HG03159 (cell line): ENCODE data around the gene NAALADL2.

Source experiments
- ATAC-seq: cut with Tn5 transposase; IDR thresholded peaks from one replicate; pipeline ENCODE4 v1.9.1; 2021; ENCODE audit warnings: mild to moderate bottlenecking, moderate library complexity; ENCODE audit not compliant: unreplicated experiment

The NAALADL2 gene

DNA sequence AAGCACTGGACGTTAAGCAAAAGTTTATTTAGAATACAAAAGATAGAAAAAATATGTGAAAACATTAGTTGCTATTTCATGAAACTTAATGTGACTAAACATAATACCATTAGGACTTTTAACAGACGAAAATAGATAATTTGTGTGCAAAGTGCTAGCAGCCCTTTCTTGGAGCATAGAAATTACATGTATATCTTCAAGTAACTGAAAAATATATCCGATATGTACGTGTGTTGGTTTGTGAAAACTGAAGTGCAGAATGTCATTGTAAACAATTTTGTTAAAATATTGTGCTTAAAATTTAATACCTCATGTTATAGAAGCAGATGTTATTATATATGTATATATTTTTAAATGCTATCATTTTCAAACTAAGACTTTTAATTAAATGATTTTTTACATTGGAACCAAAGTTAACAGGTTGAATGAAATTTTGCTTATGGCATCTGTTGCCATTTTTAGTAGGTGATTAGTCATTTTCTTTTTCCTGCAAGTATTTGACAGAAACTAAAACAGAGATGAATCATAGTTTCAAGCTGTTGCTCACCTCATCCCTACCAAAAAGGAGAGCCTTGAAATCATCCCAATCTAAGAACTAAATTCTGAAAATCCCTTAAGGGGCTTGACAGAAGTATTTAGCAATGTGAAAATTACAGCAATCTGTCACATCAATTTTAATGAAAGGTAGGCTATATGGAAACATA, 334.8 kb downstream of the NAALADL2 start:
- peak; percentile 72 for ATAC-seq

DNA sequence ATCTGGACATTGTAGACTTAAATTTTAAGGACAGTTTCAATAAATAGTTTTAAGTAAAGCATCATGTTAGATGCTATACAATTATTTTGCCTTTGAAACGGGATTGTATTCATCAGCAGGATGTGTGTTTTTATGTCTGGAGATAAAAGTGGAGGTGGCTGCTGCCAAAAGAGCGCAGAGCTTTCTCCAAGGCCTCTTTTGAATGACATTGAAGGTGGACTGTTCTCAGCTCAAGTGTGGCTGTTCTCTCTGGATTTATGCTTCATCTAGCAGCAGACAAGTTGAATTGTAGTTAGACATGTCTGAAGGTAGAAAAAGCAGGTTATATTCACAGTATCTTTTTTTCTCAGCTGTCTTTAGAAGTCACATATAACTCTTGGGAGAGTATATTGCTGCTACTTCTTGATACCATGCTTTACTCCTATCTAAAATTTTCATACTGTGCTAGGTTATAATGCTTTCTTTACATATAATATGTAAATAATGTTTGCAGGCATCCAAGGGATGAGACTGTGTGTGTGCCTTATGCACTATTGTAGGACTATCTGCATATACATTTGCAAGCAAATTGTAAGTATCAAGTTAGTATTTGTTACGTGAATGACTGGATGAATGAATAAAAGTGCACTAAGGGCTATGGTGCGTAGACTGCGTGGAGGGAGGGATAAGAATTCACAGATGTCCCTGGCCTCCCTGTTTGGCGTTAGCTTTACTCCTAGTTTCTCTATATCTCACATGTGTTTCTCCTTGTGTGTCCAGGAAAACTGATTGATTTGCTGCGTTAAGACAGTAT, 340.1 kb downstream of the NAALADL2 start:
- no peak for ATAC-seq

DNA sequence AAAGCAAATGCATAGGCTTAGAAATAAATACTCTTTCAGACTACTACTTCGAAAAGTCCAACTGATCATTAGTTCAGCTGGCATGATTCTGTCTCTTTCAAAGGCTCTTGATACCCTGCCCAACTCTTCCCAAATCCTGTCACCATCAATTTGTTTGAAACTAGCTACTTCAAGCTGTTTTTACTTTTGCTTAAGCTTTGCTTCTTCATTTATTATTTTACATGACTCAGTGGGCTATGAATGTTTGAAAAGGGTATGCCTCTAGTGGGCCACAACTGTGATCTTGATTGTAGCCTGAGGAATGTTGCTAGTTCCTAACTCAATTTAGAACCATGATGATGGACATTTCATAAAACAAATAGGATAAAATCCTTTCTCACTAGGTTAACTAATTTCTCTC, 340.8 kb downstream of the NAALADL2 start:
- no peak for ATAC-seq

DNA sequence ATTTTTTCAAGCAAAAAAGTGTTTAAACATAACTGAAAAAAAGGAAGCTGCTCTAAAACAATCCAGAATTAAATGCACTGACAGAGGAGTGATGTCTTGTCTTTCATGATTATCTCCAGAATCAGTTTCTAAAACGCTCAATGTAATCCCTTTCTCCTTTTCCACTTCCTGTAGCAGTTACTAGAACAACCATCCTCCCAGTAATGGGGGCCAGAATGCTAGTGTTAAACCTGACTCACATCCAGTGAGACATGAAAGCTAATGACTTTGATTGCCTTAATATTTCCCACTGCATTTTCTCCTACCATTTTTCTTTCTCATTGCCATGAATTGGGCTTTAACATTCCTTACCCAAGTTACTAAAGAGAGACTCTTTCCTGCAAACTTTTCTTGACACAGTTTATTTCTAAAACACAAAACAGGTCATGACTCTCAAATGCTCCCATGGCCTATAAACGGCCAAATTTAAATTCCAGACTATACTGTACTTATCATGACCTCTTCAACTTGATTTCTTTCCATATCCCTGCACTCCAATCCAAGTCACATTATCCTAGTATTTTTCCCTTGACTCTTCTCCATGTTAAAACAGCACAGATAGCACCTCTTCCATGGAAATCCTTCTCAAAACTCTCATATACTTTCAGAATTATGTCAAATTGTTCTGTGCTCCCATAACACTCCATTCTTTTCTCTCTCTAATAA, 341.4 kb downstream of the NAALADL2 start:
- no peak for ATAC-seq

DNA sequence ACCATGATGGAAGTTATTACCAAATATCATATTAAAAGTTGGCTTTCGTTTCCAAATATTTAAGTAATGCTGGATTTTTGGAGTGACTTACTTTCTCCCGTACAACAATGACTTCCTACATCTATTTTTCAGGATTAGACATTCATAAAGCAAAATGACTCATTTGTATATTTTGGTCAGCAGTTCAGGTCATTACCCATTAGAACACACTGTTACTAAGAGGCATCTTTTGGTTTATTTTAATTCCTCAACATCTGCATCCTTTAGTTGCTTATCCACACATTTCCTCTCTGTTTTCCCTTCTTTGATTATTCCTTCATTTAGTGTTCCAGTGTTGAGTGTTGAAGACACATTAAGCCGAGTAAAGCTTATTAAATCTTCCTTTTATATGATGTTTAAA, 348.2 kb downstream of the NAALADL2 start:
- ATAC-seq, result no peak

DNA sequence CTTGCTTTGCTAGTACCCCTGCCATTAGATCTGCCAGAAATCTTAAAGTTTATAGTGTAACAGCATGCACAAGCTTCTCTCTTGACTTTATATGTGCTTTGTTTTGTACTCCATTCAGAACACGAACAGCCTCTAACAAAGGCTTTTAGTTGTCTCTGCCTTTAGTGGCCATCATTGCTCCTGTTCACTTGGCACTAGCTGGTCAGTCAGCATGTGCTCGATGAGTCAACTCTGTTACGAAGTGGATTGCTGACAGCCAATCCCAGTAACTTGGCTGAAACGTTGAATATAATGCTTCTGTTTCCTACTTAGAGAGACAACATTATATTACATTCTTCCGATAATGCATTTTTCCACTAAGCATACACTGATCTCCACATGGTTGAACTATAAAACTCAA, 349.2 kb downstream of the NAALADL2 start:
- no peak for ATAC-seq

DNA sequence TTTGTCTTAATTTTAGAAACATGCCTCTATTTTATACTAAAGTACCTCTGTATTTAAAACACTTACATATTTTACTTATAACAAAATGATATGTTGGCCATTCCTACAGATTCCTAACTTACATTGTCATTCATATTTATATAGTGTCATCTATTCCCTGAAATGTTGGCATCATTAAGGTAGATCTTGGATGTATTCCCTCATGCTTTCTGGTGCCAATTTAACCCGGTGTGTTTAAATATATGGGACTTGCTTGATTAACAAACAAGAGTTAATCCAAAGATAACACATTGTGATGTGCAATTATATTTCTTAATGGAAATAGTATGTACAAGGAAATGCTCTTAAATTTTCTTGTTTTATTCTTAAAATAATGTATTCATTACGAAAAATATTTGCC, 352.3 kb downstream of the NAALADL2 start:
- ATAC-seq, result no peak

DNA sequence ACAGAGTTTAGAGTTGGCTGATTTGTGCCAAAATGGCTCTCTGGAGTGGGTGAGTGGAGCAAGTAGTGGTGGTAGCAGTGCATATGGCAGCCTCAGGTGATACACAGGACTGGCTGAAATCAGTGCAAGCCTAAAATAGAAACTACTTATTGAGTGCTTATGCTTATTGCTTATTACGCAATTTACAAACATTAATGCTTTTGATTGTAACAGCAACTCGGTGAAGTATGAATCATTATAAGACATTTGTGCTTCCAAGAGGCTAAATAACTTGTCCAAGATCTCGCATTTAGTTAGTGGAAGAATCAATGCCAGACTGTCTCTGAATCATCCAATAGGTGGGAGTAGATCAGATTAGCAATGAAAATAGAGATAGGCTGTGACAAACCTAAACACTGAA, 353.8 kb downstream of the NAALADL2 start:
- no peak for ATAC-seq

DNA sequence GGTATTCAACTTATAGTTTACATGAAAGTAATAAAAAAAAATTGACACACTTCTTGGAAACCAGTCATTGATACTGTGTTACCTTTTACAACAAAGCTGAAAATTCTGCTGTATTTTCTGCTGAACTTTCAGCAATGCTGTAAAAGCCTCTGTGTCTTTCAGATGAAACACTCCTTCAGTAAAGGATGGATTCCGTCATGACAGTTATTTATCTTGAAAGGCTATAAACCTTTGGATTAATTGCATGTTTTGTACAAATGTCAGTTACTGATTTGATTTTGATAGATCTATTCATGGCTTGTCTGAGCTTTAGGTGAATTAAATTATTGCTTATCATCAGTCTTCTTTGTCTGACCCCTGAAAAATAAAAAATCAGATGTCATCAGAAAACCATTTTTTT, 355.1 kb downstream of the NAALADL2 start:
- ATAC-seq, result no peak

DNA sequence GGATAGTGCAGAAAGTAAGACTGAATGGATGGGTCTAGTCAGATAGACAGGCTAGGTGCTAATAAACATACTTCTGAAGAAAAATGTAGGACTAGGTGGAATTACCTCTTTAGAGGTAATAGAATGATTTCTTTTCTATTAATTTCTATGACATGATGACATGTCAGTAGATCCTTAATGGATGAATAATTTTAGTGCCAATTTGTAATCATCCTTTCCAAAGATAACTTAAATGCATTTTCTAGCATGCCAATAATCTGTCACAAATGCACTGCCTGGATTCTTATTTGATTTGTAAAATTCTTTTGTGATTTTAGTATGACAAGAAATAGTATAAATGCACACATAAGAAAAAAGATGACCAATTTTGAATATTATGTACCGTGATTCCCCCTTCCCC, 356.7 kb downstream of the NAALADL2 start:
- no peak for ATAC-seq

DNA sequence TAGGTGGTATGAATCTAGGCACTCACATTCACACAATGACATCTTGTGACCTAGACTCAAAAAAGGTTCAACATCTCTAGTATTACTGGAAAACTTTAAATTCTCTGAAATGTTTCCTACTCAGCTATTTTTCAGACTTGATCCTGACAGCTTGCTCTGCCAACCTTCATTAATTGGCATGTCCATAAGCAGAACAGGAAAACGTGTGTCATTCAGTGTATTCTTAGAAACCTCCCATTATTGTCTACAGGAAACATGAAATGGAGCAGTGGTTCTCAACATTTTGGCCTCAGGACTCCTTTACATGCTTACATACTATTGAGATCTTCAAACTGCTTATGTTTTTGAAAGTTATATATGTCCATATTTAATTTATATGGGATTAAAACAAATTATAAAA, 363.2 kb downstream of the NAALADL2 start:
- ATAC-seq, result no peak

DNA sequence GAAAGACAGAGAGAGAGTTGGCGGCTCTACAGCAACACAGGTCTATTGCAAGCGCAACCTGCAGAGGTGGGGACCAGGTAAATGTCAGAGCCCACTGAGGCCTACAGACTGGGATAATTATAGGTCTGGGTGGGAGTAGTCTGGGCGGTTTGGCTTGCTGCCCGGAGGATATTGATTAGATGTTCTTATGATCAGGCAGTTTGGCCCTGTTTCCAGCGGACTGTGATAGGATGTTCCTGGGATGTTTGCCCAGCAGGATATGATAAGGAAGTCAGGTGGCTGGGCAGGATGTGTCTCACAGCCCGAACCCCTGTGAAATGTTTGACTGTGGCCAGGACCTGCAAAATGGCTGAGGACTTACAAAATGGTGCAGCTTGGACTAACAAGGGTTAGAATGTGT, 364.9 kb downstream of the NAALADL2 start:
- ATAC-seq, result no peak

DNA sequence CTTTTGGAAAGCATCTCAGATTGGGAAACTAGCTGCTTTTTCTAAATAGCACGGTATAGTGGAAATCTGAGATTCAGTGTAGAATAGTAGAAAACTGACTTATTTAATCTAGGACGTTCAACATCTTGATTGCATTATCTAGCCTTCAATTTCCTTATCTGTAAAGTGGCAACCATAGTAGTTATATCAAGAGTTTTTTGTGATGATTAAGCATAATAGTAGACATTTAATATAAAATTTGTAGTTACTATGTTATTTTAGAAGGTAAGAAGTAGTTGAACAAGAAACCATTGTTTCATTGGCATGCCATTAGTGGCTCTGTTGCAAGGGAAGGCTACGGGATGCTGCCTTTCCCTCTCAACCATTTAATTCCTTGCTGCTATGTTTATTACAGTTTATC, 367.3 kb downstream of the NAALADL2 start:
- no peak for ATAC-seq

DNA sequence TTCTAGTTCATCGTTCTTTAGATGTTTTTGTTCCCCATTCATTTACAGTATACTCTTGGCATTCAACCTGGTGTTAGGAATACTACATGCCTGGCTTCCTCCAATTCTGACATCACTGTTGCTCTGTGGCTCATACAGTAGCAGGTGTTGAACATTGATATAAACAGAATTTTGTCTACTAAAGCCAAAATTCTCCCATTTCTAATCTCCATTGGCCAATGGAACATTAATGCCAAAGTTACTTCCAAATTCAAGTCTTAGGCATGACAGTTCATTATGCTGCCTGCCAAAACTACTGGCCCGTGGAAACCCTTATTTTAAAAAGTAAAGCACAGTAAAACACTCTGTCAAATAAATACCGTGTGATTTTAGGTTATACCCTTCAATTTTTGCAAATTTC, 368.0 kb downstream of the NAALADL2 start:
- ATAC-seq, result no peak

DNA sequence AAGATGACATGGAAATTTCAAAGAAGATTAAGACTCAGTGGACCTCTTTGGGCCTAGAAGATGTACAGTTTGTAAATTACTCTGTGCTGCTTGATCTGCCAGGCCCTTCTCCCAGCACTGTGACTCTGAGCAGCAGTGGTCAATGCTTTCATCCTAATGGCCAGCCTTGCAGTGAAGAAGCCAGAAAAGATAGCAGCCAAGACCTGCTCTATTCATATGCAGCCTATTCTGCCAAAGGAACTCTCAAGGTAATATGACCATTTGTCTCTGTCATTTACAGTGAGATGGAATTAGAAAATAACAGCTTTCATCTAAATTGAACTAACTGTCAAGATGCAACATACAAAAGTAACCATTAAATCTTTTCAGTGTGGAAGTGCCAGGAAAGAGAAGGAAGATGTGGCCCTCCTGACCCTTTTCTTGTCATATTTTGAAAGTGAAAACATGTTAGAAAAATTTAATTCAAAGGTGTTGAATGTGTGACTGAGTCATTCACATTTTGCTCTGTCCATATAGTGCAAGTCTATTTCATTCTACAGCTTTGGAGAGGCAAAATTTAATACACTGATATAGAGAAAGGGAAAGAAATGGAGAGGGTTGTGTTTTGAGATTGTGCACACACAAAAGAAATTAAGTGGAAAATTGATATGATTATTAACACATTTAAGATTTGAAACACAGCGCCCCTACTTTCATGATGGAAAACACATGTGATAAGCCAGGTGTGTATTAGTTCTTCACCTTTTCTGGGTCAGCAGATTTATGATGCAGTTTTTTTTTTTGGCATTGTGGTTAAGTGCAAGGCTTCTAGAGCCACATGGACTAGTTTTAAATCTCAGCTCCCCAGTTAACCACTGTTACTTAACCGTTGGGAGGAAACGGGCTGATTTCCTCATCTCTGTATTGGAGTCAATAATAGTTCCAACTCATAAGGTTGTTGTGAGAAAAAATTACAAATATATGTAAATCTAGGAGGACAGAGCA, 375.1 kb downstream of the NAALADL2 start:
- no peak for ATAC-seq

DNA sequence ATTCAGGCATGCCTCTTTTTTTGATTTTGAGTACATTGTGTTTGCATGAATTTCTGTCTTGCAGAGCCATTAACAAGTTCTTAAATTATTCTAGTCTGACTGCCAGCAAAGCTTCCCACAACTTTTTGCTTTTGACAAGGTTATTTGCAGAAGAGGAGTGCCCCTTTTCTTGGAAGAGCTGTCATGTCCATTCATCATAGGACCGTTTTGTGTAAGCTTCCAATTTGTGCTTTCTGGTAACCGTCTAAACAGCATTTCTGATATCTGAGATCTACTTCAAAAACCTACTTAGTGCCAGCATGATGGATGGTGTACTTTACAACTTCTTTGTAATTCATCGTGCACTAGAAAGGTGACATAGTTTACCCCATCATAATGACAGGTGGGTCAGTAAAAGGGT, 379.7 kb downstream of the NAALADL2 start:
- no peak for ATAC-seq

DNA sequence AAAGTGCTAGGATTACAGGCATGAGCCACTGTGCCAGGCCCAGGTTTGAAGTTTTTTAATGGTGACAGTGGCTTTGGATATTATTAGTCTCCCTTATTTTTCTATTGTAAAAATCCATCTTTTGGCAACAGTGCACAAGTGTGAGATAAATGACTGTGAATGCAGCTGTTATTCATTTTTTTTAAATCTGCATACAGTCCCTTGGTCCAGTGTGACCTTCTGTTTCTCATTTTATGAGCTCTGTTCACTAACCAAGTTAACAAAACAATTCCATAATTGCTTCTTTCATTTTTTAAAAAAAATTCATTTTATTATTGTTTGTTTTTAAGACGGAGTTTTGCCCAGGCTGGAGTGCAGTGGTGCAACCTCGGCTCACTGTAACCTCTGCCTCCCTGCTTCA, 381.8 kb downstream of the NAALADL2 start:
- no peak for ATAC-seq

DNA sequence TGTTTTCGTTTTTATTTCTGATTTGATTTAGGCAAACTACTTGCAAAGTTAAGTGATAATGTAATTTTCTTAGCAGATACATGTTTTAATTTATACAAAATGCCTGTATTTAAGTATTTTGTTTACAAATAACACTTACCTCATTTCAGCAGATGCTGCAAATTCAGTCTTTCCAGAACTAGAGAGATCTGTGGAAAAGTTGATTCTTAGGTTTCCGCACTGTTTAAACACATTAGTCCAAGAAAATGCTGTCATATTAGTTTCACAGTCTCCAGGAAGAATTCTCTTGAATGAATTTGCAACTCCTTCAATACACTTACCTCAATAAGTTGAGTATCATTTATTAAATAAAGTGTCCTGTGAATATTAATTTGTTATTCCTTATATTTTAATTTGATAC, 383.1 kb downstream of the NAALADL2 start:
- no peak for ATAC-seq

DNA sequence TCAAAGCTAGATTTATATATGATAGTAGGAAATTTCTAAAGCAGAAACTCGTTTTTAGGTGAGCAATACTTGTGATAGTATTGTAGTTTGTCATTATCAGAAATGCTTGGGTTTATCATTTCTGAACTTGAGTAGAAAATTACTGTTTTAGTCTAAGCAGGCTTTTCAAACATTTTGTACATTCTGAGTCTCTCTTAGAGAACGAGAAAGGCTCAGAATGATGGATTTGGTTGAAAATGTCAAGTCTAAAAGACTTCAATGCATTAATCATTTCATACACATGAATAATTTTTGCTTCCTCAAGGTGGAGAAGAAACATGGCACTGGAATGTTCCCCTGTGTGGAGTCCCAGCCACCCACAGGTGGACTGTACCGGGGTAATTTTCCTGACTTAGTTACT, 387.1 kb downstream of the NAALADL2 start:
- ATAC-seq, result no peak

DNA sequence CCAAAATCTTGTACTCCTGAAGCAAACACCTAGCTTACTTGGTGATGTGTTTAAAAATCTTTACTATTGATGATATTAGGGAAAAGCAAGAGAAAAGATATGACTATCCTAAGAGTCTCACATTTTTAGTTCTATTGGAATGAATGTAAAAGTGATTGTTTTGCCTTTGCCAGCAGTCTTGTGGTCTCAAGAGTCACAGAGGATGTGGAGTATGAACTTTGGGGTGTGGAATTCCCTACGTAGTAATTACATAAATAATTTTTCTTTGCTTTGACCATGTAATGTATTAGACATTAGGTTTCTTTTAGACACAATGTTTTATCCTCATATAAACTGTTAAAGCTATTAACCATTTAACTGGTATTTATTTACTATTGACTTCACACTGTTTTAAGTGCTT, 387.6 kb downstream of the NAALADL2 start:
- ATAC-seq, result no peak

DNA sequence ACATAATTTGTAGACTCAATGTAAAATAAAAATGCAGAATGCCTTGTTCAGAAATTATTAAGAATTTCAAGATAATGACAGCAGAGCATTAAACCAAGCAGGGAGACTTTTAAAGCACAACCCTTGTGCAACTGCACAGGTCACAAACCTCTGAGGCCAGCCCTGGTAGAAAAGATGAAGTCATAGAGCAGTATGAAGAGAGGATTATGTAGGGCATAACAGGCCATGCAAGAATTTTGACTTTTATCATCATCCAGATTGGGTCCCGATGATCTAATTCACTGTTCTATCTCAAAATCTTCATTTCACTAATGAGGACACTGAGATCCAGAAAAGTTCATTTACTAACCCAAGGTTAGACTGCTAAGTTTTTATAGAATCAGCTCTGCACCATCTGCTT, 388.5 kb downstream of the NAALADL2 start:
- ATAC-seq, result no peak
